Cardiac fibroblast (primary cell): ENCODE results near the gene CXXC5.

Source experiments
- DNase-seq, 2 donors: peaks; one replicate each; pipeline versions ENCODE4 v3.0.0 to v3.0.0-alpha.2; 2010; ENCODE audit warnings: low read depth in 2 of 2
- H3K4me3 ChIP-seq, 2 donors: replicated peaks in 1 of 2; 1 replicate in 1 of 2; 2 replicates in 1 of 2; pipeline ENCODE4 v1.5.1; 2011; ENCODE audit warnings: low read depth in 2 of 2, low read length in 2 of 2, mild to moderate bottlenecking in 2 of 2, moderate library complexity in 1 of 2
- TF ChIP-seq, protein P1 (sequence below): IDR thresholded peaks from one replicate; pipeline ENCODE4 v1.5.1; 2011; ENCODE audit warnings: low read depth, mild to moderate bottlenecking, low read length, inconsistent platforms

CXXC5 gene

DNA sequence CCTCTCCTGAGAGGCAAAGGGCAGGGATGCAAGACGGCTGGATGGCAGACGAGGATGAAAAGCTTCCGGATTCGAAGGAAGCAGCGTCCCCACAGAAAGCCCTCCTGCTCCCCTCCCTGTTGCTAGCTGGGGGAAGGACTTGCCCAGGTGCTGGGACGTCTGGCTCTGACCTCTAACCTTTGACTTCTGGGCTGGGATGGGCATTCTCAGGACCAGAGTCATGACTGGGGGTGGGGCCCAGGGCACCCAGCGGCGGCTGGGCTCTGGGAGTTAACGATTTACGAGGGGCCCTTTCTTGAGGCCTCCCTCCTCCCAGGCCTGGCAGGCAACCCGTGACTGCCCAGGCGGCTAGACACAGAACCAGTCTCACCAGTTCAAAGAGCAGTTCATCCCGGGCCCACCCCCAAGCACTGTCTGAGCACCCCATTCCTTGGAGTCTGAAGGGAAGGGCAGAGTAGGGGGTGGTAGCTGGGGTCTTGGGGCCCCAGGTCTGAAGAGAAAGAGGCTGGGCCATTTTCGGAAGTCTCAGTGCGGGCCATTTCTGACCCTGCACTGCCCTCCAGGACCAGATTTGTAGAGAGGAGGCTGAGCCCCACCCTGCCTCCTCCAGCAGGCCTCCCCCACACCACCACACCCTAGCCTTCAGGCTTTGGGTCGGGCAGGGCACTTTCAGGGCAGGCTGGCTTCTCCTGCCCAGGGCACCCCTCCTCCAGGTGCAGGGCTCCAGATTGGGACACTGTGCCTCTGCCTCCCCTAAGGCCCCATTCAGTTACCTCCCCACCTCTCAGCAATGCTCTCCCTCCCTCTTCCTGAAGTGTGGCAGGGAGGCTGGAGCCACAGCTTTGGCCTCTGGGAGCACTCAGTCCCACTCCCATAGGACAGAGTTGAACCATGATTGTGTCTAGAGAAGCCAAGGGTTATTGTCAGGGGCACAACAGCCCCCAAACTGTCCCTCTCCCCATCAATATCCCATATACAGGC is 5.0 kb upstream of the CXXC5 start:
- TF ChIP-seq, protein P1, sequence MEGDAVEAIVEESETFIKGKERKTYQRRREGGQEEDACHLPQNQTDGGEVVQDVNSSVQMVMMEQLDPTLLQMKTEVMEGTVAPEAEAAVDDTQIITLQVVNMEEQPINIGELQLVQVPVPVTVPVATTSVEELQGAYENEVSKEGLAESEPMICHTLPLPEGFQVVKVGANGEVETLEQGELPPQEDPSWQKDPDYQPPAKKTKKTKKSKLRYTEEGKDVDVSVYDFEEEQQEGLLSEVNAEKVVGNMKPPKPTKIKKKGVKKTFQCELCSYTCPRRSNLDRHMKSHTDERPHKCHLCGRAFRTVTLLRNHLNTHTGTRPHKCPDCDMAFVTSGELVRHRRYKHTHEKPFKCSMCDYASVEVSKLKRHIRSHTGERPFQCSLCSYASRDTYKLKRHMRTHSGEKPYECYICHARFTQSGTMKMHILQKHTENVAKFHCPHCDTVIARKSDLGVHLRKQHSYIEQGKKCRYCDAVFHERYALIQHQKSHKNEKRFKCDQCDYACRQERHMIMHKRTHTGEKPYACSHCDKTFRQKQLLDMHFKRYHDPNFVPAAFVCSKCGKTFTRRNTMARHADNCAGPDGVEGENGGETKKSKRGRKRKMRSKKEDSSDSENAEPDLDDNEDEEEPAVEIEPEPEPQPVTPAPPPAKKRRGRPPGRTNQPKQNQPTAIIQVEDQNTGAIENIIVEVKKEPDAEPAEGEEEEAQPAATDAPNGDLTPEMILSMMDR = no peak
- no peak overlapping the region for H3K4me3 ChIP-seq
- DNase-seq = no peak

DNA sequence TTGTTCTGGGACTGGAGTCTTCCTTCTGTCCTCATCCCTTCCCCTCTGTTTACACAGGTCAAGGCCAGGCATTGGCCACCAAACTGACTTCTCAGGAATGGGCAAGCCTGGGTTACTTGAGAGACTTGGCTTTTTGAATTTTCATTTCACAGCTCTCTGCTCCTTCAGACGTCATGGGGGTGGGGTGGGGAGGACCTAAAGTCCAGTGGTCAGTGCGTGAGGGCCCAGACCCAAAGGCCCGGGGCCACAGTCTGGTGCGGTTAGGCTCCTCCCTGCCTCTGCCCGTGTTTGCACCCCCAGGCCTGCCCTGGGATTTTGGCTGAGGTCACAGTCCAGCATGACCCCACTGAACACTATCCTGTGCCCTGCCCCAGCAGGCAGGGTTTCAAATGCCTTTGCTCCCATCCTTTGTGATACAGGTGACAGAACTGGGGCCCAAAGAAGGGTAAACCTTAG is 4.1 kb upstream of the CXXC5 start:
- DNase-seq = no peak
- TF ChIP-seq, protein P1 = no peak
- no peak overlapping the region for H3K4me3 ChIP-seq

DNA sequence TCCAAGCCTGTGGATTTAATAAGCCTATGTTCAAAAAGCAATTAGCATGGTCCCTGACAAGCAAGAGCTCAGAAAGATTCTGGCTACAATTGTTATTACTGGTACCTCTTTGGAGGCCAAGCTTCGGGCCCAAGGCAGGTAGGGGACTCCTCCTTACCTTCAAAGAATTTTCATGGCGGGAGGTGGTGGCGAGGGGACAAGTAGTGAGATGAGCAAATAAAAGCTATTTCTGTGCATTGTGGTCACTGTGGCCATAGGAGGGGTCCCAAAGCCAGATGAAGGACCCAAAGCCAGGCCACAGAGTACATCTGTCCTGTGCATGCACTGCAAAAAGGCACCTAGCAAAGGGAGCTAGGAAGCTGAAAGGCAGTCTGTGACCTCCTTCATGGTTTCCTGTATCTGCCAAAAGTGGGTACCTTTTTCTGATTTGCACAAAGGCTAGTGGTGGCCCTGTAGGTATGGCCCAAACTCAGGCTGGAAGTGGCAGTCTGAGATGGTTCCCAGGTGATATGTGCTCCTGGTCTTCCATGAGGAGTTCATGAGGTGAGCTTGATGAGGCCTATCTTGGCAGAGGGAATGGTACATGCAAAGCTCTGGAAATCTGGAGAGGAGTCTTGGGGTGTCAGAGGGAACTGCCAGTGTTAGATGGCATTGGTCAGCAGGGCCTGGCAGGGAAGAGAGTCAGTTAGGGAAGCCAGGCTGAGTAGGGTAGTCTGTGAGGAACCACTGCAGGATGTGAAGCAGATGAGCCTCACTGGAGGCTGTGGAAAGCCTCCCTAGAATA is 3.3 kb upstream of the CXXC5 start:
- DNase-seq = no peak
- no peak overlapping the region for H3K4me3 ChIP-seq

DNA sequence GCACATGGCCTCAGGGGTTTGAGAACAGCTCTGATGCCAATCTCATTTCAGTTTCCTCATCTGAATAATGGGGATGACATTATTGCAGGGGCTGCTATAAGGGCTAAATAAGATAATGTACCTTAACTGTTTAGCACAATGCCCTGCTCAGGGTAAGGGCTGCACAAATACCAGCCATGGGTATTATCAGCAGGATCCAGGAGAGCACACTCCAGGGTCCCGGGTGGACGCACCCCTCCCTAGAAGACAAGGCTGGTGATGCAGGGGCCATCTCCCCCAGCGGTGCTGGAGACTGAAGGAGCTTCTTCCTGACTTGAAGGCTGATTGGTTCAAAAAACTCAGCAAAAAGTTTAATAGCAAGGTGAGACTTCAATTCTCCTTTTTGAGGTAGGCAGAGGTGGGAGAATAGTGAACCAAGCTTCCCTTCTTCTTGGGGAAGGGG is 2.7 kb upstream of the CXXC5 start:
- H3K4me3 ChIP-seq = no peak overlapping the region

More for the DNA sequence above, 3.3 kb upstream of the CXXC5 start:
- TF ChIP-seq, protein P1 = no peak

DNA sequence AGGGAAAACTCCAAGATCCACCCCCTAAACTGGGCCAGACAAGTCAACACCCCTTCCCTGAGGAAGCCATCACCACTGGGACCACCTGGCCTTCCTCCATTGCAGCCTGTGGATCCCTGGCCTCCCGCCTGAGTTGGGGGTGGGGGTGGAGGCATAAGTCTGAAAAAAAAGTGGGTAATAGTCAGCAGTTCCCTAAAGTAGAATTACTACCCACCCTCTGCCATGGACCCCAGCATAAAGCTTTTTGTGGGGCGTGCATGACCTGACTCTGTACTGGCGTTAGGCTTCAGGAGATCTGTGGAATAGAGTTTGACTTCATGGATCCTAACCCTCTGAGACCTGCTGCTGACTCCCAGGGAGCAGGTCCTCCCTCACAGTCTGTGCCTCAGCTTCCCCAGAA is 2.0 kb upstream of the CXXC5 start:
- H3K4me3 ChIP-seq = no peak overlapping the region
- TF ChIP-seq, protein P1 = no peak
- DNase-seq = no peak

More for the DNA sequence above, 2.7 kb upstream of the CXXC5 start:
- TF ChIP-seq, protein P1 = no peak
- no peak for DNase-seq

DNA sequence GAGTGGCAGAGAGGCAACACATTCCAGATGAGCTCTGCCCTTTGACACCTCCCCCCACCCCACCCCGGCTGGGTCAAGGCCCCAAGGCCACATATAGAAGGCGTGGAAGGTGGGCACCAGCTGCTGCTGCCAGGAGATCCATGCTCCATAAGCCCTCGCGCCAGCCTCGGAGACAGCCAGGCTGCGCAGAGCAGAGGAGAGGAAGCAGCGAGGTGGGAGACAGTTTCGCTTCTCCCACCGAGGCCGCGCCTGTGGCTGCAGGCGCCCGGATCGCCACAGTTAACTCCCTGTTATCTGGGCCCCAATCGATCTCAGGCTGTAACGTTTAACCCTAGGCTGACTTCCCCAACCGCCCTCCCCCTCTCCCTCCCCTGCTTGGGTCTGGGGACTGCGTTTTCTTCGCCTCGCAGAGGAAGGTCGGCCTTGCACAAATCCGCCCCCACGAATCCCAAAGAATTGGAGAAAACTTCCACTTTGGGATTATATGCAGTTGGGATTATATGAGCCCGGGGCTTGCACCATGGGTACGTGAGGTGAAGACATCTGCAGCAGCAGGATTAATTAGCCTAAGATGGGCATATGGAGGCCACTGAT is 1.1 kb upstream of the CXXC5 start:
- TF ChIP-seq, protein P1 = no peak
- no peak for DNase-seq
- no peak overlapping the region for H3K4me3 ChIP-seq
